GM18498 (cell line): Measurements from ENCODE around the gene MYMK.

Source experiments
- ATAC-seq: cut with Tn5 transposase; IDR thresholded peaks from one replicate; pipeline ENCODE4 v1.9.1; 2021; ENCODE audit warnings: mild to moderate bottlenecking, moderate library complexity; ENCODE audit not compliant: unreplicated experiment

MYMK gene

GRCh38 chr9:133470988-133471387 lies 53.8 kb downstream of the MYMK start:
- no peak for ATAC-seq

- ATAC-seq = no peak
Observed at GRCh38 chr9:133470427-133470924, 54.3 kb downstream of the MYMK start.

DNA sequence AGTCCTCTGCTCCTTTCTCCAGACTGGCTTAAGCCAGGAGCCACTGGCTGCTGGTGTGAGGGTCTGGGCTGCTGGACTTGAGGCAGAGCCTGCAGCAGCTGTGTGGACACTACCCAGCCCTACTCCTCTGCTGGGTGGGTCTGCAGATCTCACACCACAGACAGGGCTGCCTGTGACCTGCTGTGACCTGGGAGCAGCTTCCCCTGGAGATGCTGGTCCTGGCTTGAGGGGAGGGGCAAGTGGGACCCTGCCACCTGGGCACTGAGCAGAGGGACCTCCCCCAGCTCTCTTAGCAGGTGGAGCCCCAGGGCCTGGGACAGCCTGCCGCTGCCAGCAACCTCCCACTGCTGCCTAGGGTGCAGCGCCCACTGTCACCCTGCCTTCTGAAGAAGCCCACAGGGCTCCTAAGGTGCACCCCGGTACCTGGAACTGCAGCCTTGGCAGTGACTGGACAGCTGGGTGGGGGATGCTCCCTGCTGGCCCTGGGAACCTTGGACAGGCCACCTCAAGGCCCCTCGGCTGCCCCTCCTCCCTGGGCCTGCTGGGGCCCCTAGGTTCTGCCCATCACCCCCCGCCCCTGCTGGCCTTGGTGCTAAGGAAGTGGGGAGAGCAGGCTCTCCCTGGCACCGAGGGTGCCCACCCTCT lies 55.9 kb downstream of the MYMK start:
- ATAC-seq = no peak

- ATAC-seq = no peak
Observed at GRCh38 chr9:133468374-133468773, 56.4 kb downstream of the MYMK start.

DNA sequence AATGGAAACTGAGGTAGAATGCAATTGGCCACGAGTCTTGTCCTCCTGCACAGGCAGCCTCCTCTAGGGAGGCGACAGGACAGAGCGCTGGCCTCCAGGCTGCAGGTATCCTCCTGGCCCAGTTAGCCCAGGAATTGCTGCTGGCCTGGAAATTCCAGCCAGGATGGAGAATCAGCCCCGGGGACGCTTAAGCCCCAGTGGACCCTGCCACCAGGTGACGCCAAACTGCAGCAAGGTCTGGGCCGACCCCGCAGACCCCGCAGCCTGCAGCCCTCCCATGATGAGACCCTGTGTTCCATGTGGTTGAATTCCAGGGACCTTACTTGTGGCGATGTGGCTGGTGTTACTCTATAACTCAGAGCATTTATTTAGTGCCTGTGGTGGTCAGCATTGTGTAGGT lies 57.7 kb downstream of the MYMK start:
- ATAC-seq = no peak

DNA sequence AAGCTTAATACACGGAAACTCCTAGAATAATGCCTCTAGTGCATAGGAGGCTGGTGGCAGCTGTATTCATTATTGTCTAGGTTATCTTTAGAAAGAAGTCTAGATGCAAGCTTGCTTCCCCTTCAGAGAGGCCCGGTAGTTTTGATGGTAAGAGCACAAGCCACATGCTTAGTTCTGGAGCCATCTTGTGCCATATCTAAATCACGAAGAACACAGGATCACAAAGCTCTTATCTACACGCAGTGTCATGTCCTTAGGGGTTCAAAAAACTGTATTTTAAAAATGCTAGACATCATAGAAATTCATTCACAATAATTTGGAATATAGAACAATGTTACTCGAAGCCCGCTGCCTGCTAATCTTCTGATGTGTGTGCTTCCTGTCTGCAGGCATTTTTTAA lies 58.8 kb downstream of the MYMK start:
- ATAC-seq = no peak

DNA sequence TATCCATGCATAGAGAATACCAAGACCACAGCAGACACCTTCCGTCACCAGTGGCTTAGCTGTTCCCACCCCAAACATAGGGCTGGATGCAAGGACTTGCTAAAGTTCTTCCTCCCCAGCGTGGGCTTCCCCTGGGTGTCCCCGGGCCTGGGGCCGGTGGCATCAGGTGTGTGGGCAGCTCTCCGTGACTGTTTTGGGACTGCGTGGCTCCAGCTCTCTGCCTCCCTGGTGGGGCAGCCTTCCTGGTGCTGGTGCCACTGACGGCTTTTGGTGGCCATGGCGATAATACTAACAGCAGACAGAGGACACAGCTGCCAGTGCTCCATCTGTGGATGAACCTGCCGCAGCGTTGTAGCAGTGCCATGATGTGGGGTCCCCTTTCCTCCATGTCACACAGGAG lies 60.1 kb downstream of the MYMK start:
- no peak for ATAC-seq
